Esophagus squamous epithelium (tissue), 4 donors: Measurements from ENCODE around the gene GMDS.

Experiments
- CTCF ChIP-seq, 6 experiments: fragments of 450-650 bp in 4 of 6; fragments of 200-600 bp in 2 of 6; sonication (generic) in 2 of 6; IDR thresholded peaks; one replicate each; pipeline ENCODE4 v1.5.1; 2016 to 2019; ENCODE audit warnings: antibody characterized with exemption in 6 of 6, mild to moderate bottlenecking in 4 of 6, moderate library complexity in 4 of 6
- POLR2A ChIP-seq, 4 donors: fragments of 450-650 bp; IDR thresholded peaks; one replicate each; pipeline ENCODE4 v1.6.1; 2017; ENCODE audit warnings: antibody characterized with exemption in 4 of 4, mild to moderate bottlenecking in 4 of 4, moderate library complexity in 3 of 4

- TF ChIP-seq CTCF (IDR thresholded peaks at IDR 0.05) (no peak), POLR2A (IDR thresholded peaks at IDR 0.05) (no peak)
Measured at GRCh38 chr6:2102316-2102883, 143.0 kb downstream of the GMDS start.
